GM18909 (cell line): ENCODE results near the gene ERI3.

Experiments
- ATAC-seq: cut with Tn5 transposase; IDR thresholded peaks from one replicate; pipeline ENCODE4 v1.9.1; 2021; ENCODE audit warnings: mild to moderate bottlenecking; ENCODE audit not compliant: unreplicated experiment, poor library complexity

Gene ERI3

GRCh38 chr1:44351289-44351688, 3.8 kb downstream of the ERI3 start:
- ATAC-seq, result no peak

DNA sequence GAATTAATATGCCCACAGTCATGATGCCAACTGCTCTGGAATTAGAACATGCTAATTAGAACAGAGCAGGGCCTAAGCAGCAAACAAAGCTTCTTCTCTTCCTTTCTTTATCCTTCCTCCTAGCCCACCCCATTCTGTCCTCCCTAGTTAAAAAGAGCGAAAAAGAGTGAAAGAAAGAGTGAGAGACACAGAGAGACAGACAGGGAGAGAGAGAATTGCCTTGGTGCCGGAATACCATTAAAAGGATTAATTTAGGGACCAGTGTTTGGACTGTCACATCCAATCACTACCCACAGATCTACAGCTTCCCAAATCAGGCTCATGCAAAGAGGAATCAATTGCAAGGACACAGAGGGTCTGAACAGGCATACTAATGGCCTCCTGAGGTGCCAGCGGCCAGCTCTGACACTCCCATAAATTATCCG, 7.0 kb downstream of the ERI3 start:
- ATAC-seq, result no peak

DNA sequence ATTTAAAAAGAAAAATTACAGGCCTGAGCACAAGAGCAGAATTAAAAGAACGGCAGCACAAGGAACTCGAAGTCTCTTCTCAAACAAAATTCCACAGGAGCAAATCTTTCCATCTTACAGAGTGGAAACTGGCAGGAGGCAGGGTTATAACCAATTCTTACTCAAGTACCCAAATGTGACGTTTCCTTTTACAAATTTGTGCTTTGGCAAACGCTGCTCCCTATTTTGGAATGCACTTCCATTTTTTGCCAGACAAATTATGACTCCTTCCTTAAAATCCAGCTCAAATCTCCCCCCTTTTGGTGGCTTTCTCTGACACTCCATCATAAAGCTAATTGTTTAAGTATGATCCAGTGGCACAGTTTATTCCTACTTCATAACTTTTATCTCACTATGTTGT, 7.8 kb downstream of the ERI3 start:
- ATAC-seq, result no peak

DNA sequence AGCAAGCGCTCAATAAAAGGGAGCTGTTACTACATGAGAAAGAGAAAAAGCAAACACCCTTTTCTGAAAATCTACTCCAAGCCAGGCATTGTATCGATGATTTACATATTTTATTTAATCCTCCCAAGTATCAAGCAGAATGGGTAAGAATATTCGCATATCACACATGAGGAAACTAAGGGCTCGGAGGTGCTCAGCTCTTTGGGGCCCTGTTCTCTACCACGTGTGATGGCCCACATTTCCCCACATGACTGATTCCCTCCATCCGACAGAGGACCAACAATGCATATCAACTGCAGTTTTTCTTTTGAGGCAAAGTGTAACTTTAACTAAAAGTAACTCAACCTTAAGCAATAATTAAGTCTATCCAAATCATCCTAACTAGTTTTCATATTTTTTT, 8.2 kb downstream of the ERI3 start:
- no peak for ATAC-seq

- ATAC-seq, result no peak
Measured at GRCh38 chr1:44346184-44346583, 8.9 kb downstream of the ERI3 start.

- no peak for ATAC-seq
Measured at GRCh38 chr1:44345187-44345775, 9.8 kb downstream of the ERI3 start.

- no peak for ATAC-seq
Measured at GRCh38 chr1:44339731-44340130, 15.3 kb downstream of the ERI3 start.

DNA sequence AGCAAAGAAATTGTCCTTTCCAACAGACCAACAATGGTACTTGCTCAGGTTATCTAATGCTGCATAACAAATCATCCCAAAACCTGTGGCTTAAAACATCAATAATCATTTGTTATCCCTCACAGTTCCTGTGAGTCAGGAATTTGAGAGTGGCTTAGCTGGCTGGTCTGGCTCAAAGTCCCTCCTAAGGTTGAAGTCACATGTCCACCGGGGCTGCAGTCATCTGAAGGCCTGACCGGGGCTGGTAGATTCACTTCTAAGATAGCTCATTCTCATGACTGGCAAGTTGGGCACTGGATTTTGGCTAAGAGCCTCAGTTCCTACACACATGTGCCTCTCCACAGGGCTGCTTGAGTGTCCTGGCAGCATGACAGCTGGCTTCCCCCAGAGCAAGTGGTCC, 16.9 kb downstream of the ERI3 start:
- no peak for ATAC-seq

GRCh38 chr1:44336668-44337067, 18.4 kb downstream of the ERI3 start:
- ATAC-seq, result no peak

DNA sequence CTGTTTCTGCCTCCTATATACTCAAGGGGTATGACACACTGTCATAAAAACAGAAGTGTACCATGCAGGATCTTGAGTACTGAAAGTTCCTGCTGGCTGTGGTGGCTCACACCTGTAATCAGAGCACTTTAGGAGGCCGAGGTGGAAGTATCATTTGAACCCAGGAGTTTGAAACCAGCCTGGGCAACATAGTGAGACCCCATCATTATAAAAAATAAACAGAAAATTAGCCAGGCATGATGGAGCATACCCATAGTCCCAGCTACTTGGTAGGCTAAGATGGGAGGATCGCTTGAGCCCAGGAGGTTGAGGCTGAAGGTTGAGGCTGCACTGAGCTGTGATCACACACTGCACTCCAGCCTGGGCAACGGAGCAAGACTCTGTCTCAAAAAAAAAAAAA, 20.1 kb downstream of the ERI3 start:
- ATAC-seq, result no peak

GRCh38 chr1:44333376-44333775, 21.7 kb downstream of the ERI3 start:
- ATAC-seq, result no peak

GRCh38 chr1:44332505-44332904, 22.6 kb downstream of the ERI3 start:
- ATAC-seq, result no peak

- no peak for ATAC-seq
Measured at GRCh38 chr1:44330935-44331334, 24.1 kb downstream of the ERI3 start.

- no peak for ATAC-seq
Measured at GRCh38 chr1:44328671-44329416, 26.2 kb downstream of the ERI3 start.

DNA sequence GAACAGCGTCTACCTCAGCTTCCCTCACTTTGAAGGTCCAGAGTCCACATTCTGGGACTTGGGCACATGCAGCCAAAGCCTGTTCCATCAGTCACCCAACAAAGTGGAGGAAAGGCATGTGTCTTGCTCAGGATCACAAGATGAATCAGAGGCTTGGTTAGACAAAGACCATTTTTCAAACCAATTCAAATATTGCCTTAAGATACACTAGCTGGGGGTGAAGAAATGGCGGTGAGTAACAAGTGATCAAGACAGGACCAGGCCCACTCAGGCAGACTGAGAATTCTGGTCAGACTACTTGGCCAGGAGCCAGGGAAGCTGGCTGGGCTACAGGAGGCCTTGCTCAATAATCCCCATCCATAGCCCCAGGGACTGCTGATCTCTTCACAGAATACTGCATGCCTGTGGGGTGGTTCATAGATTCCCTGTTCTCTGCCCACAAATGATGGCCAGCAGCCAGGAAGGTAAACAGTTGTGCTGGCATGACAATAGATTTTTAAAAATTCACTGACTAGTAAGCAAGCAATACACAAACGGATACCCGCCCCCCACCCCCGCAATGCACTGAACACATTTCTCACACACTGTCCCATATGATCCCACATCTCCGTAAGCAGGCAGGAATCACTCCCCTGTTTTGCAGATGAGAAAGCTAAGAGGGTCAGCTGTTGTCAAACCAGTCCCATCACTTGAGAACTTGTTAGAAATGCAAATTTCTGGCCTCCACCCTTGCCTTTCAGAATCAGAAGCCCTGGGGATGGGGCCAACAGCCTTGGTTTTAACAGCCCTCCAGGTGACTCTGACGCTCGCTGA, 27.2 kb downstream of the ERI3 start:
- no peak for ATAC-seq

- no peak for ATAC-seq
Measured at GRCh38 chr1:44326821-44327465, 28.1 kb downstream of the ERI3 start.

DNA sequence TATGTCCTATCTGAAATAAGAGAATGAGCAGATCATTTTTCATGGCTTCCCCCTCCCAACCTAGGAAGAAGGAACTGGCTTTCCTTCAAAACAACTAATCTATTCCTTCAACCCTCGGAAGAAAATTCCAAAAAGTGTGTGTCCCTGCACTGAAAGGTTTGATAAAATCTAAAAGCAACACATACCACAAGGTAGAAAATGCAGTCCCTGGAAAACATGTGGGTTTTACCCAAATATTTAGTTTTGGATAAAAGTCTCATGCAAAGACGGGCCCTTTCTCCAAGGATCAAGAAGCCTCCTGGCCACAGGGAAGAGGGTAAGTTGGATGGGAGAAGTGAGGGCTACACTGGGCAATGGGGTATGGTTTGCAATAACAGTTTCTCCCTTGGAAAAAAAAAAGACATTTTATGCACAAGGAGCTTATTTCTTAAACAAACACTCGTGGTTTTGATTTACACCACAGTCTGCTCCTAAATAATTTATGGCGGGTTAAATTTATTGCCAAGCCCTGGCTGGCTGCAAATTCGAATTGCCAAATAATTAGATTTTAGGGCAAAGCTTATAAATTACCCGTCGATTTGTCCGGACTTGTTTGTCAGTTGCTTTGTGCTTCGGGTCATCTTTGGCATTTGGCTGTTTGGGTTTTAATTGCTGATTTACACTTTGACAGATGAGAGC, 28.9 kb downstream of the ERI3 start:
- ATAC-seq, result no peak

GRCh38 chr1:44323947-44324346, 31.1 kb downstream of the ERI3 start:
- no peak for ATAC-seq

- ATAC-seq, result no peak
Measured at GRCh38 chr1:44322367-44322766, 32.7 kb downstream of the ERI3 start.

- ATAC-seq, result no peak
Measured at GRCh38 chr1:44321466-44321865, 33.6 kb downstream of the ERI3 start.
